ENCODE data around the gene PIK3R4. TPM values are rescaled to one million over a fixed set of nuclear protein-coding genes. Genes with fewer than 3 reads are reported as not detected.

PIK3R4 gene
- total RNA-seq, 2 donors from 2014 or later: 18.2 to 21.7 TPM

DNA sequence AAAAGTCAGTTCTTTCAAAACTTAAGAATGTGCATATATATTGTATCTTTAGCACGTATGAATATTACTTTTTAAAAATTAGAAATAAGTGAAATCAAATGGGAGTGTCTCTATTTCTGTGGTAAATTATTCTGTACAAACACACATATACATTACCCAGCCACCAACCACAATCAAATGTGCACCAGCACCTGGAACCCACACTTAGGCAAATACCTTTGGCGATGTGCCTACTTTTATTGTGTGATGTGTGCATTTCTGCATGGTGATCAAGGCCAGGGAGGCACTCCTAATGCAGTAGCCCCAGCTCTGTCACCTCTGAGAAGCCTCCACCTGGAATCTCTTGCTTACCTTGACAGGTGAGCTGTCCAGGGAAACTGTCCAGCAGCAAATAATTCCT lies 76.9 kb downstream of the PIK3R4 start:
- Histone ChIP-seq H3K36me3 (no peaks in the 10 kb centered on the region), H3K9me3 (no peaks in the 10 kb centered on the region), H3K27me3 (no peaks in the 10 kb centered on the region), H3K9ac (ENCODE audit: low read depth in 2 of 2, low read length in 2 of 2) (no peak overlapping the region), H3K4me3 (no peak overlapping the region), H3K27ac (no peak overlapping the region), H3K4me1 (no peaks in the 10 kb centered on the region)
- TF ChIP-seq, protein P1, sequence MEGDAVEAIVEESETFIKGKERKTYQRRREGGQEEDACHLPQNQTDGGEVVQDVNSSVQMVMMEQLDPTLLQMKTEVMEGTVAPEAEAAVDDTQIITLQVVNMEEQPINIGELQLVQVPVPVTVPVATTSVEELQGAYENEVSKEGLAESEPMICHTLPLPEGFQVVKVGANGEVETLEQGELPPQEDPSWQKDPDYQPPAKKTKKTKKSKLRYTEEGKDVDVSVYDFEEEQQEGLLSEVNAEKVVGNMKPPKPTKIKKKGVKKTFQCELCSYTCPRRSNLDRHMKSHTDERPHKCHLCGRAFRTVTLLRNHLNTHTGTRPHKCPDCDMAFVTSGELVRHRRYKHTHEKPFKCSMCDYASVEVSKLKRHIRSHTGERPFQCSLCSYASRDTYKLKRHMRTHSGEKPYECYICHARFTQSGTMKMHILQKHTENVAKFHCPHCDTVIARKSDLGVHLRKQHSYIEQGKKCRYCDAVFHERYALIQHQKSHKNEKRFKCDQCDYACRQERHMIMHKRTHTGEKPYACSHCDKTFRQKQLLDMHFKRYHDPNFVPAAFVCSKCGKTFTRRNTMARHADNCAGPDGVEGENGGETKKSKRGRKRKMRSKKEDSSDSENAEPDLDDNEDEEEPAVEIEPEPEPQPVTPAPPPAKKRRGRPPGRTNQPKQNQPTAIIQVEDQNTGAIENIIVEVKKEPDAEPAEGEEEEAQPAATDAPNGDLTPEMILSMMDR (IDR thresholded peaks at IDR 0.05): no peak
- no peak for DNase-seq
- intact Hi-C loops (cut with DNase I): no loop called here

DNA sequence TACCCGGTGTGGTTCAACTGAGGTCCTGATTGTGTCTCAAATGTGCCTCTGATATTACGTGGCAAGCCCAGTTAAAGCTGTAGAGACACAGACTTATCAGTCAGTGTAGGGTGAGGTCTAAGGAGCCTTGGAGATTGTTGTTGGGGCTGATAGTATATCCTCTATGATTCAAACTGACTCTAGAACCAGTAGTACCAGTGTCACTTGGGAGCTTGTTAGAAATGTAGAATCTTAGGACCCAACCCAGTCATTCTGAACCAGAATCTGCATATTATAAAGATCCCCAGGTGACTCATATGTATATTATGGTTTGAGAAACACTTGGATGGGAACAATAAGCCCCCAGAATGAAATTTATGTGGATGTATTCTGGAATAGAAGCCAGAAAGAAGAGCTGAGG lies 83.5 kb downstream of the PIK3R4 start:
- H3K4me1 ChIP-seq: no peaks in the 10 kb centered on the region
- no peak overlapping the region for H3K27ac ChIP-seq
- intact Hi-C loops (cut with DNase I): no loop called here
- DNase-seq: no peak
- no peaks in the 10 kb centered on the region for H3K27me3 ChIP-seq
- H3K36me3 ChIP-seq: no peaks in the 10 kb centered on the region
- TF ChIP-seq, protein P1 (IDR thresholded peaks at IDR 0.05): no peak
- H3K4me3 ChIP-seq: no peak overlapping the region
- no peaks in the 10 kb centered on the region for H3K9me3 ChIP-seq
- no peak overlapping the region for H3K9ac ChIP-seq (ENCODE audit: low read depth in 2 of 2, low read length in 2 of 2)

DNA sequence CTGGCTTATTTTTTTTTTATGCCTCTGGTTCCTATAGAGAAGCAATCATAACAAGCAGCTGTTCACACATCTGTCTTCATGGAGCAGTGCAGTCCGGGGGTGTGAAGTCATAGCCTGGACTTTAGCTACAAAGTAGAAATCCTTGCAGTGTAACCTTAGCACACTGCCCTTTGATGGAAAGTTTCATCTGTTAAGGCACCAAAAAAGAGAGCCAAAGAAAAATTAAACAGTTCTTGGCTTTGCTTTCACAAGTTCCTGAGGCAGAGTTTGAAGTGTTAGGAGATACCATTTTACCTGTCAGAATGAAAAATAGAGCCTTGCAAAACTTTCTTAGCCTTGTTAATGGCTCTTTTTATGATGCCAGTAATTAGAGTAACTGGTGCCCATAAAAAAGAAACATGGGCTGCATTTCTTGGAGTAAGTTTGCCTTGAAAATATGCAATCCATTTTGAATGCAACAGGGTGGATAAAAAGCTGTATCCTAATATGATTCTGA lies 84.1 kb downstream of the PIK3R4 start:
- Histone ChIP-seq H3K9me3 (no peaks in the 10 kb centered on the region), H3K36me3 (no peaks in the 10 kb centered on the region), H3K9ac (ENCODE audit: low read depth in 2 of 2, low read length in 2 of 2) (no peak overlapping the region), H3K4me3 (no peak overlapping the region), H3K27me3 (no peaks in the 10 kb centered on the region), H3K4me1 (no peaks in the 10 kb centered on the region), H3K27ac (no peak overlapping the region)
- TF ChIP-seq, protein P1 (IDR thresholded peaks at IDR 0.05): no peak
- no peak for DNase-seq
- intact Hi-C loops (cut with DNase I): no loop called here

DNA sequence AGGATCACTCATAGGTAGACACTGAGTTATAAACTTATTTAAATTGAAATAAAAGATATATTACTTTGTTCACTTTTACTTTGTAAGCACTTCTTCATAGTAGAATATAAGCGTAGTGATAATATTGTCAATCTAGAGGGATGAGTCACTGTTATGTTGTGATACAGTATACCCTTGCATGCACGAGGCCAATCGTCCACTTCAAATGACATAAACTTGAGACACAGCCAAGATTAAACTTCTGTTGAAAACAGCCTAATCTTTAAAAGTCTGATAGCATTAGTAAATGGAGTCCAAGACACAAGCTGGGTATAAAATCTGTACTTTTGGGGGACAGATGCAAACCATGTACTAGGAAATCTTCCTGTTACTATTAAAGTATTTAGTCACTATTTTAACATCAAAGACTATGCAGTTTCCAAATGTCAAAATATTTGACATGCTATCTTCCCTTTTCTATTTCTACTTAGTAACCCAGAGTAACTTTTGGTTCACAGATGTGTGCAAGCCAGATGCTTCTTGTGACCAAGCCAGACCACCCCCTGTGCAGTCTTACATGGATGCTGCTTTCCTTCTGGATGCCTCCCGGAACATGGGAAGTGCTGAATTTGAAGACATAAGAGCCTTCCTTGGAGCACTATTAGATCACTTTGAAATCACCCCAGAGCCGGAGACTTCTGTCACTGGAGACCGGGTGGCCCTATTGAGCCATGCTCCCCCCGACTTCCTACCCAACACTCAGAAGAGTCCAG lies 85.3 kb downstream of the PIK3R4 start:
- intact Hi-C loops (cut with DNase I): no loop called here
- DNase-seq: no peak
- H3K9me3 ChIP-seq: no peaks in the 10 kb centered on the region
- no peaks in the 10 kb centered on the region for H3K36me3 ChIP-seq
- no peaks in the 10 kb centered on the region for H3K4me1 ChIP-seq
- H3K4me3 ChIP-seq: no peak overlapping the region
- H3K27me3 ChIP-seq: no peaks in the 10 kb centered on the region
- no peak overlapping the region for H3K9ac ChIP-seq (ENCODE audit: low read depth in 2 of 2, low read length in 2 of 2)
- TF ChIP-seq, protein P1 (IDR thresholded peaks at IDR 0.05): no peak
- no peak overlapping the region for H3K27ac ChIP-seq

DNA sequence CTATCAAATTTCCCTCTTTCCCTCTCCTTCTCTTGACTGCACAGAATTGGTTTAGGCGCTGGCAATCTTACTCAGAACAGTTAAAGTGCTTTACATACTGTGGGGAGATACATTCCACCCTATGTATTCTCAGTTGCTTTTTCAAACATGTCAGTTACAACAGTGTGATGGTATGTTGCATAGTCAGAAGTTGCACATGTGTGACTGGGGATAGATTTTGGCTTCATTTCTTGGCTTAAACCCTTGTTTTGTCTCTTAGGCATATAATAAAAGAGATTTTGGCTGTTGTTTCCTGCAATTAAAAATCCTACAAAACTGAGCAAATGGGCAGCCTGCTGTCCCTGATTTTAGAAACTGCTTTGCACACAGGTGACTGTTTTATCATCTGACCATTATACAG lies 86.7 kb downstream of the PIK3R4 start:
- DNase-seq: no peak
- no peak overlapping the region for H3K9ac ChIP-seq (ENCODE audit: low read depth in 2 of 2, low read length in 2 of 2)
- H3K36me3 ChIP-seq: no peaks in the 10 kb centered on the region
- no peak overlapping the region for H3K4me3 ChIP-seq
- intact Hi-C loops (cut with DNase I): no loop called here
- no peaks in the 10 kb centered on the region for H3K4me1 ChIP-seq
- H3K27ac ChIP-seq: no peak overlapping the region
- TF ChIP-seq, protein P1 (IDR thresholded peaks at IDR 0.05): no peak
- no peaks in the 10 kb centered on the region for H3K9me3 ChIP-seq
- H3K27me3 ChIP-seq: no peaks in the 10 kb centered on the region

Data from colonic mucosa (tissue), 4 donors.